HUDEP-2 (cell line): ENCODE measurements around the gene NFIB.

ENCODE experiments used
- DNase-seq, 76 experiments: peaks; one replicate each; lab custom pipeline; 2025; ENCODE audit not compliant: unreplicated experiment in 76 of 76; lab: John Stamatoyannopoulos, UW

The NFIB gene

DNA sequence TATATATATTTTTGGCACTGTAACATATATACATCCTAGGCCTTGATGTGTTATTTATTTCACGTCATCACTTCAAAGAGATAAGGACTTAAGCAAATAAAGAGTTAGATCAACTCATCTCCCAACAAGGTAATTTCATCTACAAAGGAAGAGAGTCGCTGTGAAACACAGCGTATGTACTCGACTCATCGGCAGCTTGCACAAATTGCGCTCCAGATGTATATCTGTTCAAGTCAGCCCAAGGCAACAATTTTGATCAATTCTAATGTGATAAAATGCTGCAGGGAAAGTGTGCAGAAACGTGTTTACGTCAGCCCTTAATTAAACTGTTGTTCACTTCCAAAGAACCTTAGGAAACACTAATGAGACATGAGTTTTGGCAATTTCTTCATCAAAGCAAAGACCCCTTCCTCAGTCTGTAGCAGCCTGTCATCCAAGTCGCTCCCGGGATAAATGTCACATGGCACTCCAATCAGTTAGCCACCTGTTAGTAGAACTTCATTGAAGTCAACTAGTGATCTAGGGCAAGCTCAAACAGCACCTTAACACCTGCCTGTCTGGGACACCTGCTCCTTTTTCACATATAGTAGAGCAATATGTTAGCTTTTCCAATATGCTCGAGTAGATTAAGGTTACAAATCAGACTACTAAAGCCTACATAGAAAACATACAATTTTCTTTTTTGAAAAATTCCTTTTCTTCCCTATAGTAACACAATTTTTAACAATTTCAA lies 182.4 kb downstream of the NFIB start:
- no peak for DNase-seq

DNA sequence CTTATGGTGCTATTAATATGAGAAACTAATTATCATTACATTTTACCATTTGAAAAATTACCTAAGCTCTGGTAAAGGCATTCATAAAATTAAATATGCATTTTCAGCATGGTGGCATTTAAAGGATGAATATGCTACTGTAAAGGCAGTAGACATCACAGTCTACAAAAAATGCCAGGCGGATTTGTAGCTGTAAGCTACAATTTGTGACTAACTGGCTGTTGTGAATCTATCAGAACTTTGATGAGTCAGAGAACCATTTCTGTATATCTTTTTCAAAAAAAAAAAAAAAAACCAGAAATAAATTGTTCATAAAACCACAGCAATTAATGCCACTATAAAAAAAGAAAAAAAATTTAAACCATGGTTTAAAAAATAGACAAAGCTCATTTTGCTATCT lies 186.3 kb downstream of the NFIB start:
- DNase-seq: no peak

DNA sequence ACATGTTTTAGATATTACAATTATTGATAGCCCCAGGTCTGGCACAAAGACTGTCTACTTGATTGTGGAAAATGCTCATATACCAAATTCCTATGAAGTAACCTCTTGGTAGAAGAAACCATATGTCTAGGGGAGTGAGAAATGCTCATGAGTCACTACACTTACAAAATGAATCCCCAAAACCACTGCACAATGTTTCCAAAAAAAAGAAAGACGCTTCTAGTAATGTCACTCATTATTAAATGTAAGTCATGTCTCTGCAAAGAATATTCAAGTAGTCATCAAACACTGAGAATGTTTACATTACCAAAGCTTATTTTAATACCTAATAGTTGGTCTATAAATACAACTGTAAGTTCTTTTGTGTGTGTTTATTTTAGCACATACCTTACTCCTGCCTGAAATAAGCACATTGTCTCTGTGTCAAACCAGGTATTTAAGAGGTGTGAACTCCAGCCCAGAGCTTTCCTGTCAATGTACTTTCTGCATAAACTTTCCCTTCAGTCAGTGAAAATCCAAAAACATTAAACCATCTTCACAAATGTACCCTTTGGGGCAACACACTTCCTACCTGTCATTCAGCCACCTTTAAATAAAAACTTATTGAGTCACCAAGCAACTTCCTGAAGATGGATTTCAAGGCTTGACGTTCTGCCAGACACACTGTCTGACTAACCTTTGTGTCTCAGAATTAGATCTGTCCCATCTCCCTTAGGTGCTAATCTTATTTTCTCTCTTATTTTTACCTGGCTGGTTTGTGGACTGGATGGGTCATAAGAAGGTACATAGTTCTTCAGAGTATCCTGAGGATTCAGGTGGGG lies 194.0 kb downstream of the NFIB start:
- DNase-seq: no peak

DNA sequence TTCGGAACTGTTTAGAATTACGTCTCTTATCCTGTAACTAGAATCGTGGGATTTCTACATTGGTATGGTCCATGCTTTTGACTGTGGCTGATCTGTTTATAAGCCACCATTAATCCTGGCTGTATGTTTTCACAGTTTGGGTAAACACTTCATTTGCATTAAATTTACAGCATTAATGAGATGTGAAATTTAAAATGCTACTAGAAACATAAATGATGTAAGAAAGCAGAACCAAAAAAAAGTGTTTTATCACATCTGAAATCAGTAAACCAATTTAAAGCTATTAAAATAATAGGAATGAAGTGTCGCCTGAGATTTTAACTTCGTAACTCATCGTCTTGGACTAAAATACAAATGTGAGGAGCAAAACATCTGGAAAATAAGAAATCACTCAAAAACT lies 201.7 kb downstream of the NFIB start:
- no peak for DNase-seq

DNA sequence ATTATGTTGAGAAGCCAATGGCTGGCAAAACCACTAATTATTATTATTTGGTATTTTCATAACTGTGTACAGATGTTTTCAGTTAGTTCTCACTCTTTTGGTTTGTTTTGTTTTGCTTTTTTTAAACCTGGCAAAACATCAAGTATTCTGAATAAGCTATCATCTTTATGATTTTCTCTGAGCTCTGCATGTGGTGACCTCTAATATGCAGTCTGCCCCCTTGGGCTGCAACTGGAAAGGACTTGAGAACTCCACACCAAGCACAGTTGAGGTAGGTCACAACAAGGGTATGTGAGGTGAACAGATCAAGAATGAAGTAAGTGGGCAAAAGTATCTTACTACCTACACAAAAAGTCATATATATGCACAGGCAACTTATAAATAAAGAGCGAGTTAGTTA lies 202.2 kb downstream of the NFIB start:
- DNase-seq: no peak

DNA sequence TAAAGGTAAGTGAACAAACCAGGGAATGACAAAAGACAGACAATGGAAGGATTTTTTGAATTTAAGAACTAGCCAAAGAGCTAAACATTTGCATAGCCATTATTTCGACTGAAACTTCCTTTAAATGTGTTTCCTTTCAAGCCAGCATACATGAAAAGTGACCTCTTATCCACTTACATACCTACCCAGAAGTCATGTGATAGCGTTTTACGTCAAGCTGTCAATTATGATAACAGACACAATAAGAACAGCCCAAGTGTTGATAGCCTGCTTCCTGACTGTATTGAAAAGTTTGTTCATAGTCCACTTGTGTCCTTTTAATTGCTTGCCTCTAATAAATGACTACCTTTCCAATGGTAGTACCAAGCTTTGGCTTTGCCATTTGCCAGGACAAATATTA lies 206.0 kb downstream of the NFIB start:
- peak in 3 of 76 experiments; percentile 1 to 7 (median 6) for DNase-seq

DNA sequence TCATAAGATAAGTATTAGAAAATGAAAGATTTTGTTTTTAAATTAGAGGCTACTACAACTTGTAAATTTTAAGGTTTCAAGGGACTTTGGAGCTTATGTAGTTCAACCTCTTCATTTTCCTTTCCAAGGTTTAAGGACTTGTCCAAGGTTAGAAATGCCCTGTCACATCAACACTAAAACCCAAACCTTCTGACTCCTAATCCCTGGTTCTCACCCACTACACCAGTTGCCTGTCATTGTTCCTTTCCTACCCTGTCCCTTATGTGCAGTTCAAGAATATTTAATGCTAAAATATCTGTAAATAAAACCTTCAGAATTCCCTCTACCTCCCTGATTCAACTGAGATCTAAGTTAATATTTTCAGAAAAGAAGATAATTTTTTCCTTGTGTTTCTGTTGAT lies 206.4 kb downstream of the NFIB start:
- DNase-seq: no peak

DNA sequence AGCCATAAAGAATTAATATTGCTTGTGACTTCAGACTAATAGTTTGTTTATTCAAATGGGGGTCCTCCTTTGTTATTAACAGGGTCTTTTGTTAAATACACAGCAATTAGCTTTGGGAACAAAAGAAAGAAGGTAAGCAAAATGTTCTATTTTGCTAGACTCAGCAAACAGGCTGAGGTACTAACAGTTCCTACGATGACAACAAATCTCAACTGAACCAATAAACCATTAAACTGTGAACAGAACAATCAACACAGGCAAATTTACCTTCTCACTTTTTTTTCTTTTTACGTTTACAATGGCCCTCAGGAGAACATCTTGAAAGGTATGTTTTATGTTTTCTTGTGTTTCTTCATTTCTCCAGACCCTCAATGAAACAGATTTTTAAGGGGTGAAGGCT lies 207.2 kb downstream of the NFIB start:
- DNase-seq: no peak

DNA sequence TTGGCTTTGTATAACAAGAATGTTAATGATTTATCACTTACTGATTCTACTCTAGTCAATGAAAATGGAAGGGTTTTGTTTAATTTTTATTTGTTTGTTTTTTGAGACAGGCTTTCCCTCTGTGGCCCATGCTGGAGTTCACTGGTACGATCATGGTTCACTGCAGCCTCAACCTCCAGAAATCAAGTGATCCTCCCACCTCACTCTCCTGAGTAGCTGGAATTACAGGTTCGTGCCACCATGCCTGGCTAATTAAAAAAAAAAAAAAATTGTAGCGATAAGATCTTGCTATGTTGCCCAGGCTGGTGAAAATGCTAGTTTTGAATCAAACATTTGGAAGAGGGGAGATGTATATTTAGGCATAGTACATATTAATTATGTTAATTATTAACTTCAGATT lies 209.4 kb downstream of the NFIB start:
- DNase-seq: no peak

DNA sequence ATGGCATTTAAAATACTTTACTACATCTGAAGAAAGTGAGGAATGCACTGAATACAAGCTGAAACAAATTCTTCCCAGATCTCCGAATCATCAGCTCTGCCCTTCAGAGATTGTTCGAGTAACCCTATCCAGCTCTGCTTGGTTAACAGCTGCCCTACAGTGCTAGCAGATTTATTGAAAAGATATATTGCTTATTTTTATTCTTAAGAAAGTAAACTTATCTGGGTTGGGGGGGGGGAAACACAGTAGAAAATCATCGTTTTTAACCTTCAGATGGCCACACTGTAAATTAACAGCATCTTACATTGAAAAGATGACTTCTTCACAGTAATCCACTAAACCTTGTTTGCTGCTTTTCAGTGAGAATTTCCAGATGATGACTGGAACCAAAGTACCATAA lies 210.8 kb downstream of the NFIB start:
- DNase-seq: no peak

DNA sequence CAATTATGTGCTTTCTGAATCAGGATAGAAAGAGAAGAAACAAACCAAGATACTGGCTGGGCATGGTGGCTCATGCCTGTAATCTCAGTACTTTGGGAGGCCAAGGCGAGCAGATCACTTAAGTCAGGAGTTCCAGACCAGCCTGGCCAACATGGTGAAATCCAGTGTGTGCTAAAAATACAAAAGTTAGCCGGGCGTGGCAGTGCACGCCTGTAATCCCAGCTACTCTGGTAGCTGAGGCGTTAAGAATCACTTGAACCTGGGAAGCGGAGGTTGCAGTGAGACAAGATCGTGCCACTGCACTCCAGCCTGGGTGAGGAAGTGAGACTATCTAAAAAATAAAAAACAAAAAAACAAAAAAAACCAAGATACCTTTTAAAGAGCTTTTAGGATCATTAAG lies 214.2 kb downstream of the NFIB start:
- DNase-seq: no peak

DNA sequence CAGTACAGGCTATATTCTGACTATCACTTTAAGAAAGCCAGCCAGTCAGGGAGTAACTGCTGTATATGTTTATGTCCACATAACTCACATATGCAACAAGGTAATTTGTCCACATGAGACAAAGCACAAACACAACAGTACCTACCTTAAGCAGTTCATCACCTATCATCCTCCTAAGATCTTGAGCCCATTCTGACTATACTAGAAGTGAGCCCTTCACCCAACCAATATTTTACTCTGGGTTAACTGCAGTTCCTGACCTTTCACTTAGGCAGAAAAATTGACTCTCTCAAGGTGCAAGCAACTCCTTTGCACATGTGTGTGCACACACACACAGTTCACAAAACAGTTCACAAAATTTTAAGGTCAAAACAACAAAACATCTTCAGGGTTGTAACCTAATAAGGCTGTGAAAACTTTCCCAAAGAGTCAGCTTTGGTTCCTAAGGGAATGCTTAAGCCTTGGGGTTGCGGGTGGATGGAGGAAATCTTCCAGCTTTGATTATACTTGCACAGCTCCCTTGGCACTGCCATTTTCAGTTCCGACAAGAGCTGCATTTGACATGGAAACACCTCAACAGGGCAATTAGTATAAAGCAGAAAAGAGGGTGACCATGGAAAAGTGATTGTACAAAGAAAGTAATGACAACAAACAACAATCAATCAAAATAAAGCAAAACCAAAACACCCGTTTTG lies 215.3 kb downstream of the NFIB start:
- DNase-seq: no peak

DNA sequence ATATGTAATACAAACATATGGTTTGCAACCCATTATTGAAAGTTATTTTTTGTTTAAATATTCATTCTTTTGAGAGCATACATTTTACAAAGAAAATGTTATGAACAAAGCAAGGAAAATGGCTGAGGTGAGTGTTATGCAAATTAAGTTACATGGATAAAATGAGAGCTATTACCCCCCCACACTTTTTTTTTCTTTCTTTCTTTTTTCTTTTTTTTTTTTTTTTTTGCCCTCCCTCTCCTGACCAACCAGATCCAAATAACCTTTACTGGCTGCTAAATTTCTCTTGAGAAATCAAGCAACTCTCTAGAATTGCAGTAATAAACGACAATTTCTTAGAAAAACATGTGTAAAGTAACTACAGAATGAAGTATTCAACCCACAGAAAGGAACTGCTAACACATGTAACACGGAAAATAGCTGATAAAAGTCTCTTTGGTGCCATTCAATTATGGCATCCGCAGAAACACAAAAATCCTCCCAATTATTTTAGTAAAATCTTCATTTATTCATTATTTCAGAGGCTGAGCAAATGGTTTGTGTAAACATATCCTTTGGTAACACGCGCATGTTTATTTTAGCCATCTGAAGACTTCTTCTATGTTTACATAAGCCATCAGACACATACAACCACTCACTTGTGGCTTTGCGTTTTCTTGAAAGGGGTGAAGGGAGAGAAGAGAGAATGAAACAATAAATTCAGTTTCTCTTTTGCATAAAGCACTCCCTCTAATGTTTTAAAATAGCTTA lies 216.1 kb downstream of the NFIB start:
- no peak for DNase-seq

DNA sequence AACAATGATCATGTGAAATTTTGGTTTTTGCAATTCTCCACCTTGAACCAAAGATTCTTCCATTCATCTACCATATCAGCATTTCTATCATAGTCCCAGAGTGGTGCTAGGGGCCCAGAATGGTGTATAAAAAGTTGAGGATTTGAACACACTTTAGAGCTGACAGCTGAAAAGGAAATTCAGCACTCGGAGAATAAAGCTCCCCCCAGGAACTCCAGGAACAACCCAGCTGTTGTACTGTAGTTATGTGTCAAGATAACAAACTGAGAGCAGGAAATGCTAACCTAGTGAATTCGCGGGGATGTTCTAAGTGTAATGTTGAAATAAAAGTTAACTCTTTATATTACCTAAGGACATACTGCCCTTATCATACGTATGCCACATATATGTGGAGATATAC lies 216.7 kb downstream of the NFIB start:
- no peak for DNase-seq

DNA sequence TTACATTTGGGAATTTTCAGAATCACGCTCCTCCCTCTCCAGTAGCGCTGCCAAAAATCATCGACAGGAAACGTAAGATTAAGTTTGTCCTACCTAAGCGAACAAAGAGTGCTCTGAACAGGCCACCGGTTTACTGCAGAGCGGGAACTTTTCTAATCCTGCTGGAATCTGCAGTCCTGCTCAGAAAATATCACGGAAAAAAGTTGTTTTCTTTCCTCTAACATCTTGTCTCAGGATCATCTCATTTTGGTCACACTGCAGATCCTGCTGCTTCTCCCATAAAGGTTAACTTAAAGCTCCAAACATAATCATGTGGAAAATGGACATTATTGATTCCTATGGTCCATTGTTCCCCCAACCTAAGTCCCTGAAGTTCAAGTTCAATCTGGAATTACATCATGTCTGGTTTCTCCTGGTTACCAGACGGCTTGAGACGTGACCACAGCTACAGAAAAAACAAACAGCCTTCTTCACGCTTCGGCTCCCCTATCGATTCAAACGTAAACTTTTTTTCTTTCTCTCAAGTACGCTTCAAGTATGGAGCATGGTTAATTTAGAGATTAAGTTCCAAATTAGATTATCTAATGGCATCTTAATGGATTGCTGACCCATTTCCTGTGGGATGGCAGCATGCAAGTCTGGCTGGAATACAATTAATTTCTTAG lies 217.6 kb downstream of the NFIB start:
- DNase-seq: no peak

DNA sequence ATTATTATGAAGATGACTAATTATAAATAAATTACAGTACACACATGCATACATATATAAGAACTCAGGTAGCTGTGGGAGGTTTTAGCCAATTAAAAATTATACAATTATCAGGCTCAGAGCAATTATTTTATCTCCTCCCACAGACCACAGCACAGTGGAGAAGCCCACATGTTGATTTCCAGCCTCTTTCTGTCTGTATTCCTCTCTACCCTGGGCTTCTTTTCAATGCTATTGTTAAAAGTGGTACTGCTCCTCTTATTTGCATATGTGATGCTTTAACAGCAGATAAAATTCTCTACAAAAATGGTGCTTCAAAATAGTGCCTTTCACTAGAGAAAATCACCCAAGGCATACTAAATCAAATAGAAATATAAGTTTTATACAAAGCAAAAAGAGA lies 218.7 kb downstream of the NFIB start:
- no peak for DNase-seq

DNA sequence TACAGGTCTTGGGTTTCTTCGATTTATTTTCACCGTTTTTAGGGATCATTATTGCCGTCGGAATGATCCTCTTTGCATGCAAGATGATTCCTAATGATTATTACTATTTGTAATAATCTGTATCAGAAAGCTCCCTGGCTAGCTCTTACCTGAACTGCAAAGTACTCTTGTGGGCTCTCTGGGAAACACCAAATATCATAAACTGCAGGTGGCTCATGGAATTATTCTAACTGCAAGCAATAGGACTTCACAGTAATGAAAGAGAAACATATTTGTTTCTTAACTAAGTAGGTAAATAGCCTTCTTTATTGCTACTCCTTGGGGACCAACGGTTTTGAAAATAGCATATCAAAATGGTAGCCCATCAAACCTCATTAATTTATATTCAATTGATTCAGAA lies 219.4 kb downstream of the NFIB start:
- no peak for DNase-seq

DNA sequence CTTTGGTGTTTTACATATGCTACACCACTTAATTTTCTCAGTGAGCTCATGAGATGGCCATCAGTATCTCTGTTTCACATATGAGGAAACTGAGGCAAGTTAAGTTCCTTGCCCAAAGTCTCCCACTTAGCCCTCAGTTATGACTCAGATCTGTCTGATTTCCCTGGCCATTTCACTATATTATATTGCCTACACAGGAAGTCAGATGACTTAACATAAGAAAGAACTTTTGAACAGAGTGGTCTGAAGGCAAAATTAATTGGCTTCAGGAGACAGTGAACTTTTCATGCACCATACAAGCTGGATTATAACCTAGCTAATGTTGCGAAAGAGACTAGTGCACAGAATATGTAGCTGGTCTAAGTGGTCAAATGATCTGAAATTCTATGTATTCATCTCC lies 221.6 kb downstream of the NFIB start:
- no peak for DNase-seq

DNA sequence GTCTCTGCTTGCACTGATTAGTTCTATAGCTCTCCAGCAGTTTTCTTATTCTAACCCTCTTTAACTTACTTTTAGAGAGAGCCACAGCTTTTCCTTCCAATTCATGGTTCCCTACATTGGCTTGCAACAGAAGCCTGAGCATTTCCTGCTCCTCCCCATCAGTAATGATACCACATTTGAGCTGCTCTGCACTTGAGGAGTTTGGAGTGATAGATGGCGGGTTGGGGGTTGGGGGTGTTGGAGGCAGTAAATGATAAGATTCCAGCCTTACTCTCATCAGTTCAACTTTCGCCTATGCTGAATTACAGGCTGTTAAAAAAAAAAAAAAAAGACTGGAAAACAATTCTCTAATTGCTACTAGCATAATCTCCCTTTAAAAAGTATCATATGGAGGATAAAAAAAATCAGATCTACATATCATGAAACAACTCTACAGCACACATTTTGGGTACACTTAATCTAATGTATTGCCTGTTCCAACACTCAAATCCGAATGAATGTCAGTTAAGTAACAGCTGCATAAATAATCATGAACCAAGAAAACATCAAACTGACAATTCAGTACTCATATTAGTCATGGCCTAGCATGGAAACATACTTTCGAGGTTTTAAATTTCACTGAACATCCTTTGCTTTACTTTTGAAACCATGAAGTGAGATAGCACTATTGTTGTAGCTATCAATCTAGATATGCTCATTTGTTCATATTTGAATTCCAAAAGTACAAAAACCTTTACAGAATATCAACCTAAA lies 224.7 kb downstream of the NFIB start:
- no peak for DNase-seq

DNA sequence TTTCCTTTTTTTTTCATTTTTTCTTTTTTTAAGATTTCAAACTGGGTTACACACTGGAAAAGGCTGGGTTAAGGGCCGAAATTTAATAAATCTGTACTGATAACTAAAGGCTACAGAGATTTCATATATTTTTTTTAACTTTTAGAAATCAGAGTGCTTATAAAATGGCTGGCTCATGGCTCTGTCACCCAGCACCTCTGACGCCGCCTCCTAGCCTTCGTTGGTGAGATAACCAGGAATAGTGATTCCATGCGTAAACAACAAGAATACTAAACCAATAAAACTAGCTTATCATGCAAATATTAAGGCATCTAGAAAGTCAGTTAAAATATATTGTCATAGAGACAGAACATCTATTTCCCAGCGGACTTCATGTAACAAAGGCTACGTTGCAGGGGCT lies 226.4 kb downstream of the NFIB start:
- DNase-seq: no peak
